SH-SY5Y (cell line): ENCODE measurements around the gene TMEM140.

ENCODE experiments used
- GATA2 ChIP-seq: IDR thresholded peaks from 2 replicates; pipeline ENCODE4 v1.6.1; 2011; ENCODE audit warnings: mild to moderate bottlenecking, low read depth, low read length
- GATA3 ChIP-seq: IDR thresholded peaks from 2 replicates; pipeline ENCODE4 v1.6.1; 2011; ENCODE audit warnings: low read depth, mild to moderate bottlenecking, low read length, moderate library complexity

DNA sequence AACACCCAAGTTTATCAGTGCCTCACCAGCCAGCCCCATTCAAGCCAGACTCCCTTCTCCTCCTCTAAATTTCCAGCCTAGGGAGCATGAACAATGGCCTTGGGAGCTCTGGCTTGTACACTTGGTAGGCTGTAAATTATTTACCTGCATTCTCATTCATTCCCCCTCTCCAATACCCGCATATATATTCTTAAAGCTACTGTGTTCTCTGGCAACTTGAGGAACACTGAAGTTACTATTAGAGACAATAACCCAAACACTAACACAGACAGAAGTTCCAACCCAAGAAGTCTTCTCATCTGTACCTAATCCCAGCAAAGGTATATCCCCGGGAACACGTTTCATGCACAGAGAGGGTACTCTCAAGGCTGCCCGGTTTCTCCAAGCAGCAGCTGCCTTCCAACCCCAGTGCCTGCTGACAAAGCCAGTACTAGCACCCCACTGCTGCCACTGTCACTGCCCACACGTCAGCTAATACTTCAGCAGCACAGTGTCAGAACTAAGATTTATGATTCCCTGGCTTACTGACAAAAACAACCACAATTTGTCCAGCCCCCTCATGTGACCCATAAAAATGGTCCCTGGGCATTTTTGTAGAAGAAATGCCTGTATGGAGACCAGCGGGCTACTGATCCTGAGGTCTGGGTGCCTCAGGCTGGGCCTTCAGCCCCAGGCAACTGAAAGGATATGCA, 60.4 kb downstream of the TMEM140 start:
- TF ChIP-seq GATA2 (no peak), GATA3 (no peak)
